GM19324 (cell line): Measurements from ENCODE around the gene OMG.
"Not testable (repeated sequence)": the region's sequence is repeated elsewhere in the genome, so short reads cannot be mapped to it uniquely, and the experiment has no call there.

ENCODE experiments used
- ATAC-seq: cut with Tn5 transposase; IDR thresholded peaks from one replicate; pipeline ENCODE4 v1.9.1; 2021; ENCODE audit warnings: mild to moderate bottlenecking, moderate library complexity; ENCODE audit not compliant: unreplicated experiment, low FRiP score

The OMG gene

DNA sequence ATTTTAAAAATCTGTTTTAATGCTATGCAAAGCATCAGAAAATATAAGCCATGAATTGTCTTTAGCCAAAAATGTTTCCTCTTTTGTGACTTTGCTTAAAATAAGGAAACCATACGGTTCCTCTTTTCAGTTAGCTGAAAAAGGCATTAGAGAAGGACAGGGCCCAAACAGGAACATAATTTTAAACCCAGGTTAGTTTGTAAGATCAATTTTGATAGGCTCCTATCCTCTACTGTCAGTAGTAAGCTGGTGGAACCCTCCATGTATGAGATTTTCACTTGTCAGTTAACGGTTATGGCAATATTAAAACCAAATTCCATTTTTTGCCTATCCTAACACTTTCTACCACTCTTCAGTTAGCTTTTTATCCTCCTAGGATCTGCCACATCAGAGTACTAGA lies 12.5 kb upstream of the OMG start:
- ATAC-seq = no peak

GRCh38 chr17:31308372-31309334 lies 11.6 kb upstream of the OMG start:
- ATAC-seq = no peak

GRCh38 chr17:31307640-31308039 lies 10.6 kb upstream of the OMG start:
- ATAC-seq = no peak

DNA sequence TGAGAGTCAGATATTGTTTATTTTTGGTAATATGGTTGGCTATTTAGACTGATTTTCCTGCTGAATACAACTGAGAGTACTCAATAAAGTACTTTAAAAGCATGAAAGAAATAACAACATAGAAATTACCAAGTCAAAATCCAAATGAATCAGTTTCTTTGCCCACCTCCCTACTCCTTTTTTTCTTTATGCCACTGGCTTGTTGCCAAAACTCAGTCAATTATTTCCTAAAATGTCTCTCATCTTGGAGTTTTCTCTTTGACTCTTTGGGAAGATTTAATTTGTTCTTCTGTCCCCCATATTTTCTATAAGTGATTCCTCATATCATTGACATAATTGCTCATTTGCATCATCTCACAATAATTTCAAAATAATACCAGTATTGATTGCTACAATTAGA lies 2.6 kb upstream of the OMG start:
- ATAC-seq = no peak

- no peak for ATAC-seq
Measured at GRCh38 chr17:31296142-31296541, 897 bp downstream of the OMG start.

GRCh38 chr17:31295489-31295871 lies 1.6 kb downstream of the OMG start:
- ATAC-seq = no peak

GRCh38 chr17:31294820-31295488 lies 2.1 kb downstream of the OMG start:
- ATAC-seq = no peak

DNA sequence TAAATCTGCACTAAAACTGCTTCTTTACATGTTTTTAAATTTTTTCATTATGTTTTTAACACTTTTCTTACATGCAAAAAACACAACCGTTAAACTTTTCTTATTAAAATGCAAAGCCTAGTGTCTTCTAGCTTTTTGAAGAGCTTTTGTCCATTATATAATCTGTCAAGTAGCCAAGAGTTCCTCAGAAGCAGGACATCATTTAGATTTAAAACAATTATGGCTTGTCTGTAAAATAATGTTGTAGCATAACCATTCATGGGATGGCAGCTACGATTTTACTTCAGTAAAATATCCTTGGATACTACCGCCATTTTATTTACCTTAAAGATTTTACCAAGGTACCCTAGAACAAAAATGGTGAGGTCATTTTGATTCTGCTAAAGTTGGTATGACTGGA lies 2.8 kb downstream of the OMG start:
- ATAC-seq = no peak

DNA sequence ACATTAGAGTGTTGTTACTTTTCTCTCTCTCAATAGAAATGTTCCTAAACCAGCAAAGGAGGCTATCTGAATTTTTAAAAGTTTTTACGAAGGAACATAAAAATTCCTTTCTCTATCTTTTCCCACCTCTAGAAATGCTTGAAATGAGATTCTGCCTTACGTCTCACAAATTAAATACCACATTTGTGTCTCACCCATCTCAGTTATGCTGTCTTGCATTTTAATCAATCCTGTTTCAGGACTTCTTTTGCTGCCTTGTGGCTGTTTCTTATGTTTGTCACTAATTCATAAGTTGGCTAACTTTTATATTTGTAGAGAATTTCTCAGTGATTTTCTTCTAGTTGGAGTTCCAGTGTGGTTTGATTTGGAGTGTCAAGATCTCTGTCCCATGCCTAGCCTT lies 3.5 kb downstream of the OMG start:
- no peak for ATAC-seq

DNA sequence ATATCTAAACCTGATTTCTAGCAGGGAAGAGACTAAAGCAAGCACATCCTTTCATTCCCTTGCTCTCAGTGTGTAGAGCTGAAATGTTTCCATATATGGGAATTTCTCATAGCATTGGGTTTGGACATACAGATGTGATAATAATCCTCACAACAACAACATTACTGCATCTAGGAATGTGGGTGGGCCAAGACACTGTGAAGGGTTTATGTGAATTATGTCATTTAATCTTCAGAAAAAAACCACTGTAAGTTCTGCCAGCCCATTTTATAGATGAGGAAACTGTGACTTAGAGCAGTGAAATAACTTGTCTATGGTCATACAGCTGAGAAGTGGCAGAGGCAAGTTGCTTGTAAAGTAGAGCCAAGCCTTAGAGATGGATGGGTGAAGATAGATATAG lies 5.2 kb downstream of the OMG start:
- no peak for ATAC-seq

GRCh38 chr17:31289790-31290189 lies 7.2 kb downstream of the OMG start:
- no peak for ATAC-seq

DNA sequence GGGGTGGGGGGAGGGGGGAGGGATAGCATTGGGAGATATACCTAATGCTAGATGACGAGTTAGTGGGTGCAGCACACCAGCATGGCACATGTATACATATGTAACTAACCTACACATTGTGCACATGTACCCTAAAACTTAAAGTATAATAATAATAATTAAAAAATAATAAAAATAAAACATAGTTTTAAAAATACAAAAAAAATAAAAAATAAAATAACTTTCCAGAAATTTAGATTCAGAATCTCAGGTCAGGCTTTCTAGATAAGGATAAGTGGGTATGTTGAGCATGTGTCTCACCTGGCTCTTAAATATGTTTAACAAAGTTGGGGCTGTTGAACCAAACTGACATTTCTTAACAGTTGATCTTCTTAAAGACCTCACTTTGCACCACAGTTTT lies 9.1 kb downstream of the OMG start:
- not testable (repeated sequence) for ATAC-seq

DNA sequence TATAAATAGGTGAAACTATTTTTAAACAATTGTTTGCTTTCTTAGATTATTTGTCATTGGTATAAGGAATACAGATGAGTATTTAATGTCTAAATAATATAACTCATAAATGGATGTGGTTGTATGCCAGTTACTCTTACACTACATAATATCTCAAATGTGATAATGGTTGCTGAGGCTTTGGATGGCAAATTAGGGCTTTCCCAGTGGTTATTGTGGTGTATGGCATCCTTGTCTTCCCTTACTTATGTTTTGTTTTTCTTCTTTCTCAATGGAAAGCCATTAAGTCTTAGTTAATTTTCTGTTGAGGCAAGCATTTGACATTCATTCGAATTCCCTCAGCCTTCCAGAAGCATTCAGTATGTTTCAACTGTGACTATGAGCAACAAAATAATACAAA lies 10.5 kb downstream of the OMG start:
- no peak for ATAC-seq

- ATAC-seq = no peak
Measured at GRCh38 chr17:31283841-31284240, 13.2 kb downstream of the OMG start.

DNA sequence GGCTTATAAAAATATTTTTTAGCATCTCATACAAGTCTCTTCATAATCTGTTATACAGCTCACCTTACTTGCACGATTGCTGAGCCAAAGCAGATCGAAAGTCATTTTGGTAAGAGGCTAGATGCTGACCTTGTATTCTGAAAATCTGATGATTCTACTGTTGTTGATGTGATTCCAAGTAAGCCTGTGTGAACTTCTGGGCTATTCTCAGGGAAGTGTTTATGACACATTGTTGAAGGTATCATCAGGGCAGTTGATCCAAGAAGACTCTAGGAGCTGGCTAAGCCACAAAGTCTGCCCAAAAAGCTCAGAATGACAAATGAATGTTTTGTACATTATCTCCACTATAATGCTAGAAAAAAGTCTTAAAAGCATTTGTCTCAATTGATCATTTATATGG lies 16.0 kb downstream of the OMG start:
- no peak for ATAC-seq

DNA sequence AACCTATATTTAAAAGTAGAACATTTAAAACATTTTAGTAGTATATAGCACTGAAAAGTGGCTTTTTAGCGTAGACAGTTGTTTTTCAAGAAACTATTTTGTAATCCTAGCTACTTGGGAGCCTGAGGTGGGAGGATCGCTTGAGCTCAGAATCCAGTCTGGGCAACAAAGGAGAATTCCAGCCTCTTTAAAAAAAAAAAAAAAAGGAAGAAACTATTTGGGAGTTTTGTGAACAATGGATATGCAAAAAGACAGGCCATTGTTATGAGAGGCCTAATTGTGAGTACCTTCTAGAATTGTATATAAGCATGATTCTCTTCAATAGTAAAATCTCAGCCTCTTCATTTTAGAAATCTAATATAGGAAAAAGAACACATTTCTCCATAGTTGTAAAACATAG lies 17.6 kb downstream of the OMG start:
- ATAC-seq = no peak

- ATAC-seq = no peak
Measured at GRCh38 chr17:31275116-31275515, 21.9 kb downstream of the OMG start.

DNA sequence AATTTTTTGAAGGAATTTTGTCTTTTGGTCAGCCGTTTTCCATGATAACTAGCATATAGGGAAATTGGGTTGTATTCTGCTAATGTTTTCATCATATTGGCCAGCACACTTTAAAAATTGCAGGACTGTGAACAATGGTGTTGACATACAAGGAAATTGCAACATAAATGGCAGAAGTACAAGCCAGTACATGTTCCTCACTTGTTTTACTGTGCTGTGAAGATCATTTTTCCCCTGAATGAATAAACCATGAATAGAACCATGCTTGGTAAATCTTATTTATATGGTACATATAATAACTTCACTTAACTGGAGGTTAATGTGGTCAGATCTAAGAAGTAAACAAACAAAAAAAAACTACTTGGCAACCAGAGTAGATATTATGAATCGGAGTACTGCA lies 22.8 kb downstream of the OMG start:
- no peak for ATAC-seq

GRCh38 chr17:31273516-31273915 lies 23.5 kb downstream of the OMG start:
- no peak for ATAC-seq

DNA sequence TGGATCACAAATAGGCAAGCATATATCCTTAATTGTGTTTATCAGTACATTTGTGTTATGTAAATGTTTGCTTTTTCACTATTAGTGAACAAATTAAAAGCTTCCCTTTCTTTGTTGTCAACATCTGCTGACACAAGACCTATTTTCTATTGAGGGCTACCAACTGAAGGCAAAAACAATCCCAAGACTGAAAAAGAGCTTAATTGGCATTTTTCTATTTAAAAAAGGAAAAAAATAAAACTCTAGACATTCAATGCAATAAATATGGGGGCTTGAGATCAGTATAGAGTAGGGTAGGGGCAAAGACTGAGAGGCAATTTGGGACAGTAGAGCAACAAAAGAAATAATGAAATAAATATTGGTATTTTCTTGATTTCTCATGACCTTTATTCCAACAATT lies 24.2 kb downstream of the OMG start:
- no peak for ATAC-seq

DNA sequence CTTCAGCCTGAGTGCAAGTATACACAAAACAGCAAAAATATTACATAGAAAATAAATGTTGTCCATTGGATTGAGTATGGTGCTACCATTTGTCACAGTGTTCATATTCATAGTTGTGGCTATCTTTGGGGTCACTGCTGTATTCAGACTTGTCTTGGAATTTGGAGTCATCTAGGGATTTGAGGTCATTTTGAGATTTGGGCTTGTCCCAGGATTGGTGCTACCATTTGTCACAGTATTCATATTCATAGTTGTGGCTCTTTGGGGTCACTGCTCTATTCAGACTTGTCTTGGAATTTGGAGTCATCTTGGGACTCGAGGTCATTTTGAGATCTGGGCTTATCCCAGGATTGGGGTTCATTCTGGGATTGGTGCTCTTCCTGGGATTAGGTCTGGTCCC lies 24.8 kb downstream of the OMG start:
- ATAC-seq = no peak

GRCh38 chr17:31269578-31269983 lies 27.5 kb downstream of the OMG start:
- ATAC-seq = no peak
